Ishikawa (cell line): Measurements from ENCODE around the gene DMXL2.

ENCODE experiments used
- CEBPB ChIP-seq: IDR thresholded peaks from 2 replicates; pipeline ENCODE4 v1.6.1; 2012
- CREB1 ChIP-seq: IDR thresholded peaks from 2 replicates; pipeline ENCODE4 v1.6.1; 2012; ENCODE audit warnings: low read depth
- EGR1 ChIP-seq: IDR thresholded peaks from 2 replicates; pipeline ENCODE4 v1.6.1; 2012
- EP300 ChIP-seq: IDR thresholded peaks from 2 replicates; pipeline ENCODE4 v1.6.1; 2012; ENCODE audit warnings: borderline replicate concordance
- FOXM1 ChIP-seq: IDR thresholded peaks from 2 replicates; pipeline ENCODE4 v1.6.1; 2012; ENCODE audit warnings: low read depth, borderline replicate concordance
- NFIC ChIP-seq: IDR thresholded peaks from 2 replicates; pipeline ENCODE4 v1.6.1; 2012
- RAD21 ChIP-seq: IDR thresholded peaks from 2 replicates; pipeline ENCODE4 v1.6.1; 2012; ENCODE audit warnings: low read depth
- TAF1 ChIP-seq: IDR thresholded peaks from 2 replicates; pipeline ENCODE4 v1.6.1; 2012; ENCODE audit warnings: low read depth, mild to moderate bottlenecking
- TCF12 ChIP-seq: IDR thresholded peaks from 2 replicates; pipeline ENCODE4 v1.6.1; 2012; ENCODE audit warnings: low read depth
- TEAD4 ChIP-seq: IDR thresholded peaks from 2 replicates; pipeline ENCODE4 v1.6.1; 2012
- YY1 ChIP-seq: IDR thresholded peaks from 2 replicates; pipeline ENCODE4 v1.6.1; 2012; ENCODE audit warnings: low read depth
- ZBTB7A ChIP-seq: IDR thresholded peaks from 2 replicates; pipeline ENCODE4 v1.6.1; 2012; ENCODE audit warnings: low read depth
- TF ChIP-seq, protein P1 (sequence below): IDR thresholded peaks from 2 replicates; pipeline ENCODE4 v1.6.1; 2012; ENCODE audit warnings: low read depth, mild to moderate bottlenecking
- TF ChIP-seq, protein P2 (sequence below): IDR thresholded peaks from 2 replicates; pipeline ENCODE4 v1.6.1; 2012
- TF ChIP-seq, protein P3 (sequence below): IDR thresholded peaks from 2 replicates; pipeline ENCODE4 v1.6.1; 2012

The DMXL2 gene

DNA sequence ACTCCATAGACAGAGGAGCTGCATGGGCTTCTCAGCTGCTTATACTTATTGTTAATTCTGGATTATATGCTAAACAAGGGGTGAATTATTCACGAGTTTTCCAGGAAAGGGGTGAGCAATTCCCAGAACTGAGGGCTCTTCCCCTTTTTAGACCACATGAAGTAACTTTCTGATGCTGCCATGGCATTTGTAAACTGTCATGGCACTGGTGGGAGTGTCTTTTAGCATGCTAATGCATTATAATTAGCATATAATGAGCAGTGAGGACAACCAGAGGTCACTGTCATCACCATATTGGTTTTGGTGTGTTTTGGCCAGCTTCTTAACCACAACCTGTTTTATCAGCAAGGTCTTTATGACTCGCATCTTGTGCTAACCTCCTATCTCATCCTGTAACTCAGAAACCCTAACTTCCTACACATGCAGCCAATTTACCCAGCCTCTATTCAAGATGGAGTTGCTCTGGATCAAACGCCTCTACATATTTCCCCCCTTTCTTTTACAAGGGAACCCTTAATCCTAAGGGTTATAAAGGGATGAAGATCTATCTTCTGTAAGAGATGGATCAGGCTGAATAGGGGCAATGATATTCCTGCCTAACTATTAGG is 12.1 kb upstream of the DMXL2 start:
- TF ChIP-seq EP300 (no peak), TEAD4 (no peak), FOXM1 (no peak), RAD21 (no peak), YY1 (no peak), NFIC (no peak), TCF12 (no peak), EGR1 (no peak), ZBTB7A (no peak), CREB1 (no peak), TAF1 (no peak), CEBPB (no peak)
- TF ChIP-seq, protein P1, sequence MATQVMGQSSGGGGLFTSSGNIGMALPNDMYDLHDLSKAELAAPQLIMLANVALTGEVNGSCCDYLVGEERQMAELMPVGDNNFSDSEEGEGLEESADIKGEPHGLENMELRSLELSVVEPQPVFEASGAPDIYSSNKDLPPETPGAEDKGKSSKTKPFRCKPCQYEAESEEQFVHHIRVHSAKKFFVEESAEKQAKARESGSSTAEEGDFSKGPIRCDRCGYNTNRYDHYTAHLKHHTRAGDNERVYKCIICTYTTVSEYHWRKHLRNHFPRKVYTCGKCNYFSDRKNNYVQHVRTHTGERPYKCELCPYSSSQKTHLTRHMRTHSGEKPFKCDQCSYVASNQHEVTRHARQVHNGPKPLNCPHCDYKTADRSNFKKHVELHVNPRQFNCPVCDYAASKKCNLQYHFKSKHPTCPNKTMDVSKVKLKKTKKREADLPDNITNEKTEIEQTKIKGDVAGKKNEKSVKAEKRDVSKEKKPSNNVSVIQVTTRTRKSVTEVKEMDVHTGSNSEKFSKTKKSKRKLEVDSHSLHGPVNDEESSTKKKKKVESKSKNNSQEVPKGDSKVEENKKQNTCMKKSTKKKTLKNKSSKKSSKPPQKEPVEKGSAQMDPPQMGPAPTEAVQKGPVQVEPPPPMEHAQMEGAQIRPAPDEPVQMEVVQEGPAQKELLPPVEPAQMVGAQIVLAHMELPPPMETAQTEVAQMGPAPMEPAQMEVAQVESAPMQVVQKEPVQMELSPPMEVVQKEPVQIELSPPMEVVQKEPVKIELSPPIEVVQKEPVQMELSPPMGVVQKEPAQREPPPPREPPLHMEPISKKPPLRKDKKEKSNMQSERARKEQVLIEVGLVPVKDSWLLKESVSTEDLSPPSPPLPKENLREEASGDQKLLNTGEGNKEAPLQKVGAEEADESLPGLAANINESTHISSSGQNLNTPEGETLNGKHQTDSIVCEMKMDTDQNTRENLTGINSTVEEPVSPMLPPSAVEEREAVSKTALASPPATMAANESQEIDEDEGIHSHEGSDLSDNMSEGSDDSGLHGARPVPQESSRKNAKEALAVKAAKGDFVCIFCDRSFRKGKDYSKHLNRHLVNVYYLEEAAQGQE, result no peak
- TF ChIP-seq, protein P2, sequence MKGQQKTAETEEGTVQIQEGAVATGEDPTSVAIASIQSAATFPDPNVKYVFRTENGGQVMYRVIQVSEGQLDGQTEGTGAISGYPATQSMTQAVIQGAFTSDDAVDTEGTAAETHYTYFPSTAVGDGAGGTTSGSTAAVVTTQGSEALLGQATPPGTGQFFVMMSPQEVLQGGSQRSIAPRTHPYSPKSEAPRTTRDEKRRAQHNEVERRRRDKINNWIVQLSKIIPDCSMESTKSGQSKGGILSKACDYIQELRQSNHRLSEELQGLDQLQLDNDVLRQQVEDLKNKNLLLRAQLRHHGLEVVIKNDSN, result no peak
- TF ChIP-seq, protein P3, sequence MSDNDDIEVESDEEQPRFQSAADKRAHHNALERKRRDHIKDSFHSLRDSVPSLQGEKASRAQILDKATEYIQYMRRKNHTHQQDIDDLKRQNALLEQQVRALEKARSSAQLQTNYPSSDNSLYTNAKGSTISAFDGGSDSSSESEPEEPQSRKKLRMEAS, result no peak

DNA sequence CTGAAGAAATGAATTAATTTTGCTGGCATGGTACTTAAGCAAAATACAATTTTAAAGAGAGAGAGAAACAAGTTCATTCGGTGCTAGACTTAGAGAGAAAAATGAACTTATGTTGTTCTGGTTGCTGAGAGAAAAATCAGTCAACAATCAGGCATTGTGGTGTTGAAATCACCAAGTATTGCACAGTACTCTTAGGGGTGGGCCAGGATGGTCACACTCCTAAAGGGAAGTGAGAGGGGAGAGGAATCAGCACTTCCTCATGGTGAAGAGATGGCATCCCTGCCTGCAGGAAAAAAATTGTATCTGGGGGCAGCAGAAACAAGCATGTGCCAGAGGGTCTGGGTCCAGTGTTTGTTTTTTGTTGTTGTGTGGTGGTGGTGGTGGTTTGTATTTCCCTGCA is 7.0 kb upstream of the DMXL2 start:
- TF ChIP-seq NFIC (no peak), FOXM1 (no peak), YY1 (no peak), CEBPB (no peak), ZBTB7A (no peak), TEAD4 (no peak), TCF12 (no peak), EP300 (no peak), CREB1 (no peak), RAD21 (no peak), EGR1 (no peak), TAF1 (no peak)
- TF ChIP-seq, protein P3, result no peak
- TF ChIP-seq, protein P1, result no peak
- TF ChIP-seq, protein P2, result no peak

DNA sequence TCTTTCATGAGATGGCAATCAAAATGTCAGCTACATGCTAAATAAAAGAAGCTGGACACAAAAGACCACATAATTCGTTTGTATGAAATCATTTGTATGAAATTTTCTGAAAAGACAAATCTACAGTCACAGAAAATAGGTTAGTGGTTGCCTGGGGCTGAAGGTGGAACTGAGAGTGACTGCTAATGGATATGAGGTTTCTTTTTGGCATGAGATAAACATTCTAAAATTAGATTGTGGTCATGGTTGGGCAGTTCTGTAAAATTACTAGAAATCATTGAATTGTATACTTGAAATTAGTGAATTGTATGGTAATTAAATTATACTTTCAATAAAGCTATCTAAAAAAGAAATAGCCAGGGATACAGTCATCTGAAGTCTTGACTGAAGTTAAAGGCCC is 2.7 kb upstream of the DMXL2 start:
- TF ChIP-seq, protein P2, result no peak
- no peak for TF ChIP-seq RAD21

DNA sequence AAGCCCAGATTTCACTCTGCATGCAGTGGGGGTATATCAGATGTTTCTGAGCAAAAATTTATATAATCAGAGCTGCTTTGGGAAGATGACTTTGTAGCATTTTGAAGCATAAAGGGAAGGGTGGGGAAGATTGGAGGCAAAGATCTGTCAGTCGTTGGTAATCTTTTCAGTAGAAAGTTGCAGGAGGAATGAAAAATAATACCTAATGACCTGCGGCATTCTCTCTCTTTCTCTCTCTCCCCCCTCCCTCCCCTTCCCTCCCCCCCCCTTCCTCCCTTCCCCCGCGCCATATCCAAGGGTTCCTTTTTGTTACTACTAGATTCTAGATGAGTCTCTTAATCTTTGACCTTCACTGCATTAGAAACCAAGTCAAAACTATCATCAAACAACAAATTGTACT is 1.5 kb upstream of the DMXL2 start:
- TF ChIP-seq TCF12 (no peak), EP300 (no peak), TEAD4 (no peak), NFIC (no peak), FOXM1 (no peak), YY1 (no peak), TAF1 (no peak), EGR1 (no peak), CEBPB (no peak), CREB1 (no peak), RAD21 (no peak), ZBTB7A (no peak)
- TF ChIP-seq, protein P3, result no peak
- TF ChIP-seq, protein P2, result no peak
- TF ChIP-seq, protein P1, result no peak
